IMR-90 (cell line): ENCODE data around the gene SPATC1L.

Experiments used
- FOS ChIP-seq: fragments of 150-350 bp; IDR thresholded peaks from 2 replicates; pipeline ENCODE4 v1.6.1; 2016; ENCODE audit warnings: low read depth, low read length
- MAFK ChIP-seq: IDR thresholded peaks from 2 replicates; pipeline ENCODE4 v1.6.1; 2012; ENCODE audit warnings: low read depth, low read length, improper control_type of control experiment
- POLR2A ChIP-seq: IDR thresholded peaks from 2 replicates; pipeline ENCODE4 v1.6.1; 2012; ENCODE audit warnings: mild to moderate bottlenecking, low read depth, low read length
- TF ChIP-seq, protein P1 (sequence below): conservative IDR thresholded peaks from 2 replicates; pipeline ENCODE4 v1.5.1; 2012; ENCODE audit warnings: mild to moderate bottlenecking, low read depth, low read length, improper control_type of control experiment

DNA sequence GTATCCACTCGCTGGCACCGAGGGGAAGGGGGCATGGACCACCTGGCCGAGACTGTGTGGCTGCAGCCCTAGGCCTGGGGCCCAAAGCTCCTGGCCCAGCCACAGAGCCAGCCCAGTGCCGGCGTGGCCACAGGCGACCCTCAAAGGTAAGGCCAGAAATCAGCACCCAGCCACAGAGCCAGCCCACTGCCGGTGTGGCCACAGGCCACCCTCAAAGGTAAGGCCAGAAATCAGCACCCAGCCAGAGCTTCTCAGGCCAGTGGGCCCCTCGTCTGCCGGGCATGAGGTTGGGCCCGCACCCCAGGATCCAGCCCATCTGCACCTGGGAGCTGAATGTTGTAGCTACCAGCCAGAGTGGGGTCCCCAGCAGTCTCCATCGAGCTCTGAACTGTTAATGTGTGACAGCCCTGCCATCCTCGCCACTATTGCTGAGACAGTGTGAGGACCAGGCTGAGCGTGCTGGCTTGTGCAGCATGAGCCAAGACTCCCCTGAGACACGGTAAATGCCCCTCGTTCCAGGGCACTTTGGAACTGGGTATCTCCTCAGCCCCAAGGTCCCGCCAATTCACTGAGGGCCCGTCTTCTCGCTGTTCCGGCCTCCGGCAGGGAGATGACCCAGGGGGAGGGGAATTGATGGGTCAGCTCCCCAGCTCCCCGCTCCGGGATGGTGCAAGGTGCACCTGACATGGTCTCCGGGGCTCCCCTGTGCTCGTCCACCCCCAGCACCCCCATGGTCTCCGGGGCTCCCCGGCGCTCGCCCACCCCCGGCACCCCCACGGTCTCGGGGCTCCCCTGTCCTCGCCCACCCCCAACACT, 24.2 kb downstream of the SPATC1L start:
- TF ChIP-seq FOS (no peak), POLR2A (no peak), MAFK (no peak)
- TF ChIP-seq, protein P1, sequence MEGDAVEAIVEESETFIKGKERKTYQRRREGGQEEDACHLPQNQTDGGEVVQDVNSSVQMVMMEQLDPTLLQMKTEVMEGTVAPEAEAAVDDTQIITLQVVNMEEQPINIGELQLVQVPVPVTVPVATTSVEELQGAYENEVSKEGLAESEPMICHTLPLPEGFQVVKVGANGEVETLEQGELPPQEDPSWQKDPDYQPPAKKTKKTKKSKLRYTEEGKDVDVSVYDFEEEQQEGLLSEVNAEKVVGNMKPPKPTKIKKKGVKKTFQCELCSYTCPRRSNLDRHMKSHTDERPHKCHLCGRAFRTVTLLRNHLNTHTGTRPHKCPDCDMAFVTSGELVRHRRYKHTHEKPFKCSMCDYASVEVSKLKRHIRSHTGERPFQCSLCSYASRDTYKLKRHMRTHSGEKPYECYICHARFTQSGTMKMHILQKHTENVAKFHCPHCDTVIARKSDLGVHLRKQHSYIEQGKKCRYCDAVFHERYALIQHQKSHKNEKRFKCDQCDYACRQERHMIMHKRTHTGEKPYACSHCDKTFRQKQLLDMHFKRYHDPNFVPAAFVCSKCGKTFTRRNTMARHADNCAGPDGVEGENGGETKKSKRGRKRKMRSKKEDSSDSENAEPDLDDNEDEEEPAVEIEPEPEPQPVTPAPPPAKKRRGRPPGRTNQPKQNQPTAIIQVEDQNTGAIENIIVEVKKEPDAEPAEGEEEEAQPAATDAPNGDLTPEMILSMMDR = no peak
